DOHH2 (cell line): ENCODE measurements around the gene NETO2.

Source experiments
- H3F3A ChIP-seq: fragments of 200-600 bp; sonication (generic), shearing (Covaris generic); 2 replicates; pipeline ENCODE4 v1.6.0; 2016; ENCODE audit warnings: antibody characterized with exemption, mild to moderate bottlenecking; ENCODE audit not compliant: control insufficient read depth, insufficient read depth
- H3K27ac ChIP-seq: fragments of 200-600 bp; sonication (generic); 2 replicates; pipeline ENCODE4 v1.5.1; 2014; ENCODE audit warnings: low read depth, mild to moderate bottlenecking, low read length, moderate library complexity
- H3K27me3 ChIP-seq: fragments of 200-600 bp; sonication (generic); 2 replicates; pipeline ENCODE4 v1.6.1; 2014; ENCODE audit warnings: mild to moderate bottlenecking, low read length, mixed read lengths; ENCODE audit not compliant: control insufficient read depth
- H3K36me3 ChIP-seq: fragments of 200-600 bp; sonication (generic); 2 replicates; pipeline ENCODE4 v1.6.1; 2014; ENCODE audit warnings: mild to moderate bottlenecking, low read length, moderate library complexity, mixed read lengths; ENCODE audit not compliant: control insufficient read depth
- H3K4me1 ChIP-seq: fragments of 200-600 bp; sonication (generic); 2 replicates; pipeline ENCODE4 v1.6.1; 2014; ENCODE audit warnings: mild to moderate bottlenecking, low read length, mixed read lengths; ENCODE audit not compliant: control insufficient read depth
- H3K4me2 ChIP-seq: fragments of 200-600 bp; sonication (generic); 2 replicates; pipeline ENCODE4 v1.6.0; 2014; ENCODE audit warnings: mild to moderate bottlenecking, low read length, moderate library complexity
- H3K4me3 ChIP-seq: fragments of 200-600 bp; sonication (generic); 2 replicates; pipeline ENCODE4 v1.5.1; 2014; ENCODE audit warnings: mild to moderate bottlenecking, low read length, mixed read lengths
- H3K79me2 ChIP-seq: fragments of 200-600 bp; sonication (generic); 2 replicates; pipeline ENCODE4 v1.6.1; 2014; ENCODE audit warnings: mild to moderate bottlenecking, low read length, mixed read lengths; ENCODE audit not compliant: control insufficient read depth
- H3K9me2 ChIP-seq: fragments of 200-600 bp; sonication (generic); replicated peaks from 2 replicates; pipeline ENCODE4 v1.6.1; 2014; ENCODE audit warnings: mild to moderate bottlenecking, low read length, mixed read lengths; ENCODE audit not compliant: control insufficient read depth
- H3K9me3 ChIP-seq: fragments of 200-600 bp; sonication (generic); 2 replicates; pipeline ENCODE4 v1.6.1; 2014; ENCODE audit warnings: antibody characterized with exemption, low read length, mixed read lengths; ENCODE audit not compliant: control insufficient read depth, insufficient read depth
- H4K20me1 ChIP-seq: fragments of 200-600 bp; sonication (generic); 2 replicates; pipeline ENCODE4 v1.6.0; 2014; ENCODE audit warnings: low read depth, mild to moderate bottlenecking, antibody characterized with exemption, low read length, moderate library complexity; ENCODE audit not compliant: control insufficient read depth, insufficient read depth
- CTCF ChIP-seq: fragments of 200-600 bp; sonication (generic); IDR thresholded peaks from one replicate; pipeline ENCODE4 v1.5.1; 2014; ENCODE audit warnings: antibody characterized with exemption, mild to moderate bottlenecking, low read depth, low read length; ENCODE audit not compliant: poor library complexity, severe bottlenecking
- EZH2phosphoT487 ChIP-seq: fragments of 200-600 bp; sonication (generic); IDR thresholded peaks from 2 replicates; pipeline ENCODE4 v1.6.1; 2017; ENCODE audit warnings: borderline replicate concordance, mild to moderate bottlenecking, antibody characterized with exemption, low read length, moderate library complexity, mixed read lengths

NETO2 gene

GRCh38 chr16:47129755-47130435 lies 13.8 kb downstream of the NETO2 start:
- Histone ChIP-seq H3K9me2 (no peaks in the 10 kb centered on the region), H3K4me1 (no peaks in the 10 kb centered on the region), H4K20me1 (no peaks in the 10 kb centered on the region), H3K27me3 (no peaks in the 10 kb centered on the region), H3K9me3 (no peaks in the 10 kb centered on the region), H3K4me2 (no peak overlapping the region), H3K79me2 (peaks cover 48% of the 10 kb centered on the region), H3K4me3 (no peak overlapping the region), H3K36me3 (peaks cover 27% of the 10 kb centered on the region), H3F3A (no peaks in the 10 kb centered on the region), H3K27ac (no peak overlapping the region)
- no peak for TF ChIP-seq CTCF
- no peak for TF ChIP-seq EZH2phosphoT487

GRCh38 chr16:47127541-47127940 lies 16.2 kb downstream of the NETO2 start:
- Histone ChIP-seq H3K9me3 (no peaks in the 10 kb centered on the region), H3K4me3 (no peak overlapping the region), H3F3A (no peaks in the 10 kb centered on the region), H3K4me1 (no peaks in the 10 kb centered on the region), H3K9me2 (no peaks in the 10 kb centered on the region), H3K27ac (no peak overlapping the region), H3K4me2 (no peak overlapping the region), H3K36me3 (peaks cover 27% of the 10 kb centered on the region), H4K20me1 (no peaks in the 10 kb centered on the region), H3K79me2 (peaks cover 27% of the 10 kb centered on the region), H3K27me3 (no peaks in the 10 kb centered on the region)
- TF ChIP-seq CTCF = no peak

- Histone ChIP-seq H4K20me1 (no peaks in the 10 kb centered on the region), H3F3A (no peaks in the 10 kb centered on the region), H3K27ac (no peak overlapping the region), H3K9me2 (no peaks in the 10 kb centered on the region), H3K27me3 (no peaks in the 10 kb centered on the region), H3K4me1 (no peaks in the 10 kb centered on the region), H3K9me3 (no peaks in the 10 kb centered on the region), H3K4me3 (no peak overlapping the region), H3K36me3 (peaks cover 27% of the 10 kb centered on the region), H3K79me2 (peaks cover 10% of the 10 kb centered on the region), H3K4me2 (no peak overlapping the region)
- TF ChIP-seq EZH2phosphoT487 (no peak), CTCF (no peak)
These were observed 18.0 kb downstream of the NETO2 start for GRCh38 chr16:47125757-47126156.

GRCh38 chr16:47113130-47113529 lies 30.6 kb downstream of the NETO2 start:
- Histone ChIP-seq H3K9me2 (no peaks in the 10 kb centered on the region), H3K4me1 (peaks cover 15% of the 10 kb centered on the region), H3K4me3 (no peak overlapping the region), H3K36me3 (peaks cover 18% of the 10 kb centered on the region), H3K27me3 (no peaks in the 10 kb centered on the region), H3K4me2 (no peak overlapping the region), H3K9me3 (no peaks in the 10 kb centered on the region), H3K27ac (no peak overlapping the region), H4K20me1 (no peaks in the 10 kb centered on the region), H3F3A (no peaks in the 10 kb centered on the region), H3K79me2 (no peaks in the 10 kb centered on the region)
- TF ChIP-seq CTCF = no peak
- no peak for TF ChIP-seq EZH2phosphoT487
